GM23338 (cell line): ENCODE data around the gene GNAI2.

Experiments used
- POLR2AphosphoS5 ChIP-seq: IDR thresholded peaks from 2 replicates; pipeline ENCODE4 v1.6.1; 2016; ENCODE audit warnings: antibody characterized with exemption, low read depth
- ZNF114 ChIP-seq: fragments of 250-450 bp; sonication (Bioruptor Pico); IDR thresholded peaks from 2 replicates; pipeline ENCODE4 v1.5.0; 2020; ENCODE audit warnings: mild to moderate bottlenecking, moderate library complexity
- TF ChIP-seq, protein P1 (sequence below), 2 experiments: fragments of 200-600 bp in 1 of 2; sonication (generic) in 1 of 2; conservative IDR thresholded peaks; 2 replicates each; pipeline versions ENCODE4 v1.5.1 to v1.6.1; 2016 to 2017; ENCODE audit warnings: antibody characterized with exemption in 2 of 2, low read depth in 2 of 2, mild to moderate bottlenecking in 2 of 2, moderate library complexity in 1 of 2

DNA sequence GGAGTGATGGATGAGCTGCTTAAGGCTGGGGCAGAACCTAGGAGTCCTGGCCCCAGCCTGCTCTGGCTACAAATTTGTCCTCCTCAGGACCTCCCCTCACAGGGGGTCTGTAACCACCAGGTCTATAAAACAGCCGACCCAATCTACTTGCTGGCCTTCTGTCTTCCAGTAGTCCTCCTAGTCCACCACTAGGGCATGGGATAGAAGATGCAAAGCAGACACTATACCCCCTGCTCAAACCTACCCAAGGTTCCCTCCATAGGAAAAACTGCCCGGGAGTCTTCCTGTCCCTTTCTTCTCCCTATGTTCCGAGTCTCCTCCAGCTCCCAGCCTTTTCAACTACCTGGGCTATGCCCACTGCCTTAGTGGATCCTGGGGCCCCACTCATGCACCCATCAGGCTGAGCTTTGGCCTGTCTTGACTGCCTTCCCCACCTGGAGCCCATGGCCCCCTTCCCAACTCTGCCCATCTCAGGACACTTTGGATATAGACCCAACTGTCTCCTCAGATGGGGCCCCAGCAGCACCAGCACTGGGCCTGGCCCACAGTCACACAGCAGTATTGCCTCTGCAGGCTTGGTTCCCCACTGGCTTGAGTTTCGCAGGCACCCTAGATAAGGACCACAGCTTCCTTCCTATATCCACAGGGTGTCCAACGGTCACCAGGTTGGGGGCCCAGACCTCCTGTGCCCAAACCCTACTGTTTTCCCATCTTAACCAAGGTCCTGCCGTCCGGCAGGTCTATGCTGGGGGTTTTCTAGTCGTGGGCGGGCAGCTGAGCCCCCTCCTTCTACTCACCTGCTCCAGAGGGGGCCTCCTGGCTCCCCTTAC, 62.1 kb downstream of the GNAI2 start:
- no peak for TF ChIP-seq ZNF114 (CRISPR knock-in tag)
- TF ChIP-seq, protein P1, sequence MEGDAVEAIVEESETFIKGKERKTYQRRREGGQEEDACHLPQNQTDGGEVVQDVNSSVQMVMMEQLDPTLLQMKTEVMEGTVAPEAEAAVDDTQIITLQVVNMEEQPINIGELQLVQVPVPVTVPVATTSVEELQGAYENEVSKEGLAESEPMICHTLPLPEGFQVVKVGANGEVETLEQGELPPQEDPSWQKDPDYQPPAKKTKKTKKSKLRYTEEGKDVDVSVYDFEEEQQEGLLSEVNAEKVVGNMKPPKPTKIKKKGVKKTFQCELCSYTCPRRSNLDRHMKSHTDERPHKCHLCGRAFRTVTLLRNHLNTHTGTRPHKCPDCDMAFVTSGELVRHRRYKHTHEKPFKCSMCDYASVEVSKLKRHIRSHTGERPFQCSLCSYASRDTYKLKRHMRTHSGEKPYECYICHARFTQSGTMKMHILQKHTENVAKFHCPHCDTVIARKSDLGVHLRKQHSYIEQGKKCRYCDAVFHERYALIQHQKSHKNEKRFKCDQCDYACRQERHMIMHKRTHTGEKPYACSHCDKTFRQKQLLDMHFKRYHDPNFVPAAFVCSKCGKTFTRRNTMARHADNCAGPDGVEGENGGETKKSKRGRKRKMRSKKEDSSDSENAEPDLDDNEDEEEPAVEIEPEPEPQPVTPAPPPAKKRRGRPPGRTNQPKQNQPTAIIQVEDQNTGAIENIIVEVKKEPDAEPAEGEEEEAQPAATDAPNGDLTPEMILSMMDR (conservative IDR thresholded peaks at IDR 0.05; ENCODE audit: low read depth in 2 of 2), result no peak; a peak in 1 of 4 replicates
- TF ChIP-seq POLR2AphosphoS5, result no peak
